NCI-H1105 (cell line): ENCODE measurements around the gene CPD.

Experiments used
- DNase-seq: peaks from one replicate; lab custom pipeline; 2025; lab: John Stamatoyannopoulos, UW

Gene CPD

GRCh38 chr17:30505868-30506417, 127.2 kb downstream of the CPD start:
- DNase-seq, result no peak

DNA sequence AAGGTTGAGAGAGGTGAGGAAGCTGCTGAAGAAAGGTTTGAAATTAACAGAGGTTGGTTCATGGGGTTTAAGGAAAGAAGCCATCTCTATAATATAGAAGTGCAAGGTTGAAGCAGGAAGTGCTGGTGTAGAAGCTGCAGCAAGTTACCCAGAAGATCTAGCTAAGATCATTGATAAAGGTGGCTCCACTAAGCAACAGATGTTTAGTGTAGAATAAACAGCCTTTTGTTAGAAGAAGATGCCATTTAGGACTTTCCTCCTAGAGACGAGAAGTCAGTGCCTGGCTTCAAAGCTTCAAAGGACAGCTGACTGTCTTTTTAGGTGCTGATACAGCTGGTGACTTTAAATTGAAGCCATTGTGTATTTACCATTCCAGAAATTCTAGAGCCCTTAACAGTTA, 127.8 kb downstream of the CPD start:
- no peak for DNase-seq

DNA sequence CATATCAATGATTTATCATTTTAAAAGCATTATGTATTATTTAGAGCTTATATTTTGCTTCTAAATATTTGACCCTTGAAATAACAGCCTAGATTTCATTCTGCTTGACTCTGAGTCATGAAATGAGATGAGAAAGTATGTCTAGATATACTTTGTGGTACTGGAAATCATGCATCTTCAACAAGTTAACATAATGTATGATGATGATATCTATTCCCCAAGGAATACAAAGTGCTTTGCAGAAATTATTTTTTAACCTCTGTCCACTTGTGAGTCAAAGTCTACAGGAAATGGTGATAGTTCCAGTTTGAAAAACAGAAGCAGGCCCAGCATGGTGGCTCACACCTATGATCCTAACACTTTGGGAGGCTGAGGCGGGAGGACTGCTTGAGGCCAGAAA, 134.6 kb downstream of the CPD start:
- DNase-seq, result no peak

GRCh38 chr17:30514895-30515596, 136.3 kb downstream of the CPD start:
- no peak for DNase-seq

GRCh38 chr17:30517786-30518185, 139.1 kb downstream of the CPD start:
- no peak for DNase-seq

DNA sequence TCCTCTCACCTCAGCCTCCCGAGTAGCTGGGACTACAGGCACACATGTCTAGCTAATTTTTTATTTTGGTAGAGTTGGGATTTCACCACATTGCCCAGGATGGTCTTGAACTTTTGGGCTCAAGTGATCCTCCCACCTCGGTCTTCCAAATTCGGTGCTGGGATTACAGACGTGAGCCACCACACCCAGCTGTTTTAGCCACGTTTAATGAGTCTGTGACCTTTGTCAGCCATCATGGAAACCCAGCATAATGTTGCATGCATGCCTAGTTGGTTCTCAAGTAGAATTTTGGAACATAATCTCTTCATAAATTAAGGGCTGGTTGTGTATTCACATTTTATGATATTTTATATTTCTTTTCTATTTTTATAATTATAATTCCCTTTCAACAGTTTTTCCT, 140.4 kb downstream of the CPD start:
- no peak for DNase-seq
